Bone marrow (tissue), 2 donors: ENCODE measurements around the gene KAZN.

Source experiments
- DNase-seq, 2 donors: peaks; one replicate each; lab custom pipeline; 2025; lab: John Stamatoyannopoulos, UW

The KAZN gene

GRCh38 chr1:15063346-15063745 lies 464.9 kb downstream of the KAZN start:
- DNase-seq, result no peak

GRCh38 chr1:15063783-15064182 lies 465.3 kb downstream of the KAZN start:
- no peak for DNase-seq

- DNase-seq, result no peak
Measured at GRCh38 chr1:15064217-15064929, 465.9 kb downstream of the KAZN start.

- no peak for DNase-seq
Measured at GRCh38 chr1:15065291-15065690, 466.8 kb downstream of the KAZN start.

GRCh38 chr1:15065736-15066135 lies 467.3 kb downstream of the KAZN start:
- no peak for DNase-seq

- no peak for DNase-seq
Measured at GRCh38 chr1:15066191-15066590, 467.7 kb downstream of the KAZN start.

GRCh38 chr1:15067148-15067547 lies 468.7 kb downstream of the KAZN start:
- no peak for DNase-seq

- no peak for DNase-seq
Measured at GRCh38 chr1:15068152-15068551, 469.7 kb downstream of the KAZN start.

GRCh38 chr1:15068997-15069396 lies 470.5 kb downstream of the KAZN start:
- no peak for DNase-seq

GRCh38 chr1:15070145-15070748 lies 471.8 kb downstream of the KAZN start:
- DNase-seq, result no peak

- DNase-seq, result no peak
Measured at GRCh38 chr1:15071936-15072335, 473.5 kb downstream of the KAZN start.

- DNase-seq, result no peak
Measured at GRCh38 chr1:15073799-15074308, 475.4 kb downstream of the KAZN start.

- DNase-seq, result no peak
Measured at GRCh38 chr1:15075175-15075574, 476.7 kb downstream of the KAZN start.

- no peak for DNase-seq
Measured at GRCh38 chr1:15075817-15076216, 477.3 kb downstream of the KAZN start.

- no peak for DNase-seq
Measured at GRCh38 chr1:15076807-15077206, 478.3 kb downstream of the KAZN start.

GRCh38 chr1:15077384-15077783 lies 478.9 kb downstream of the KAZN start:
- no peak for DNase-seq

- DNase-seq, result no peak
Measured at GRCh38 chr1:15080328-15081007, 482.0 kb downstream of the KAZN start.

- DNase-seq, result no peak
Measured at GRCh38 chr1:15081102-15081501, 482.6 kb downstream of the KAZN start.

- no peak for DNase-seq
Measured at GRCh38 chr1:15083578-15083977, 485.1 kb downstream of the KAZN start.

GRCh38 chr1:15088281-15088971 lies 489.9 kb downstream of the KAZN start:
- DNase-seq, result no peak

- no peak for DNase-seq
Measured at GRCh38 chr1:15089258-15089992, 490.9 kb downstream of the KAZN start.

GRCh38 chr1:15090373-15090772 lies 491.9 kb downstream of the KAZN start:
- no peak for DNase-seq
